ENCODE results near the gene JARID2. TPM values are rescaled to one million over a fixed set of nuclear protein-coding genes. Genes with fewer than 3 reads are reported as not detected.

Gene JARID2
- total RNA-seq, 1 experiment from 2014 or later = 23.6 TPM

- Histone ChIP-seq H3K36me3 (ENCODE audit: control insufficient read depth in 1 of 2, insufficient read depth in 2 of 2, low read length in 2 of 2) (no peaks in the 10 kb centered on the region), H3K4me3 (replicated peaks in 1 of 2; ENCODE audit: low read depth in 1 of 2, low read length in 2 of 2) (no peak overlapping the region), H3K27ac (ENCODE audit: low read depth, low read length) (no peak overlapping the region), H3K27me3 (ENCODE audit: insufficient read depth, low read length) (no peaks in the 10 kb centered on the region), H4K20me1 (ENCODE audit: insufficient read depth) (no peaks in the 10 kb centered on the region), H3K4me1 (ENCODE audit: control insufficient read depth in 1 of 2, insufficient read depth in 2 of 2, low read length in 2 of 2) (peaks cover 0 to 3% of the 10 kb centered on the region in 2 experiments; a peak in 1 of 4 replicates), H3K9me3 (ENCODE audit: control insufficient read depth in 1 of 2, insufficient read depth in 1 of 2, low read depth in 1 of 2, low read length in 2 of 2) (no peaks in the 10 kb centered on the region), H3K9me2 (ENCODE audit: insufficient read depth) (no peaks in the 10 kb centered on the region), H3K79me2 (ENCODE audit: insufficient read depth, low read length) (peaks cover 89% of the 10 kb centered on the region), H3K4me2 (ENCODE audit: low read length) (no peak overlapping the region), H2AFZ (ENCODE audit: low read depth, low read length, poor library complexity, severe bottlenecking) (no peak overlapping the region), H3K9ac (ENCODE audit: low read length) (no peak overlapping the region)
- ChIA-PET RAD21 (ENCODE audit: low non-redundant PET in 1 of 2, low total read pairs in 2 of 2, uncharacterized antibody in 2 of 2, unreplicated experiment in 2 of 2) (no interaction called here), POLR2A (no interaction called here), CTCF (no interaction called here)
- no peak for TF ChIP-seq JUND (IDR thresholded peaks at IDR 0.05)
- TF ChIP-seq, protein P1, sequence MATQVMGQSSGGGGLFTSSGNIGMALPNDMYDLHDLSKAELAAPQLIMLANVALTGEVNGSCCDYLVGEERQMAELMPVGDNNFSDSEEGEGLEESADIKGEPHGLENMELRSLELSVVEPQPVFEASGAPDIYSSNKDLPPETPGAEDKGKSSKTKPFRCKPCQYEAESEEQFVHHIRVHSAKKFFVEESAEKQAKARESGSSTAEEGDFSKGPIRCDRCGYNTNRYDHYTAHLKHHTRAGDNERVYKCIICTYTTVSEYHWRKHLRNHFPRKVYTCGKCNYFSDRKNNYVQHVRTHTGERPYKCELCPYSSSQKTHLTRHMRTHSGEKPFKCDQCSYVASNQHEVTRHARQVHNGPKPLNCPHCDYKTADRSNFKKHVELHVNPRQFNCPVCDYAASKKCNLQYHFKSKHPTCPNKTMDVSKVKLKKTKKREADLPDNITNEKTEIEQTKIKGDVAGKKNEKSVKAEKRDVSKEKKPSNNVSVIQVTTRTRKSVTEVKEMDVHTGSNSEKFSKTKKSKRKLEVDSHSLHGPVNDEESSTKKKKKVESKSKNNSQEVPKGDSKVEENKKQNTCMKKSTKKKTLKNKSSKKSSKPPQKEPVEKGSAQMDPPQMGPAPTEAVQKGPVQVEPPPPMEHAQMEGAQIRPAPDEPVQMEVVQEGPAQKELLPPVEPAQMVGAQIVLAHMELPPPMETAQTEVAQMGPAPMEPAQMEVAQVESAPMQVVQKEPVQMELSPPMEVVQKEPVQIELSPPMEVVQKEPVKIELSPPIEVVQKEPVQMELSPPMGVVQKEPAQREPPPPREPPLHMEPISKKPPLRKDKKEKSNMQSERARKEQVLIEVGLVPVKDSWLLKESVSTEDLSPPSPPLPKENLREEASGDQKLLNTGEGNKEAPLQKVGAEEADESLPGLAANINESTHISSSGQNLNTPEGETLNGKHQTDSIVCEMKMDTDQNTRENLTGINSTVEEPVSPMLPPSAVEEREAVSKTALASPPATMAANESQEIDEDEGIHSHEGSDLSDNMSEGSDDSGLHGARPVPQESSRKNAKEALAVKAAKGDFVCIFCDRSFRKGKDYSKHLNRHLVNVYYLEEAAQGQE (IDR thresholded peaks at IDR 0.05; ENCODE audit: low read depth) = no peak
- TF ChIP-seq, protein P2, sequence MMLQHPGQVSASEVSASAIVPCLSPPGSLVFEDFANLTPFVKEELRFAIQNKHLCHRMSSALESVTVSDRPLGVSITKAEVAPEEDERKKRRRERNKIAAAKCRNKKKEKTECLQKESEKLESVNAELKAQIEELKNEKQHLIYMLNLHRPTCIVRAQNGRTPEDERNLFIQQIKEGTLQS (IDR thresholded peaks at IDR 0.05) = no peak
- no peak for TF ChIP-seq ELF1 (IDR thresholded peaks at IDR 0.05; ENCODE audit: borderline replicate concordance, low read depth)
- TF ChIP-seq CBX3 (IDR thresholded peaks at IDR 0.05; ENCODE audit: low read depth) = no peak
- TF ChIP-seq ZBTB33 (IDR thresholded peaks at IDR 0.05; ENCODE audit: extremely low read depth, insufficient replicate concordance, low read length) = no peak
- TF ChIP-seq EZH2phosphoT487 (IDR thresholded peaks at IDR 0.05; ENCODE audit: borderline replicate concordance) = no peak
- no peak for TF ChIP-seq SP1 (IDR thresholded peaks at IDR 0.05; ENCODE audit: low read depth)
- no peak for TF ChIP-seq CEBPB (IDR thresholded peaks at IDR 0.05; ENCODE audit: low read depth)
- TF ChIP-seq EGR1 (IDR thresholded peaks at IDR 0.05; ENCODE audit: low read depth) = no peak
- TF ChIP-seq ZNF274 (IDR thresholded peaks at IDR 0.05; ENCODE audit: low read depth, low read length) = no peak
- TF ChIP-seq, protein P3, sequence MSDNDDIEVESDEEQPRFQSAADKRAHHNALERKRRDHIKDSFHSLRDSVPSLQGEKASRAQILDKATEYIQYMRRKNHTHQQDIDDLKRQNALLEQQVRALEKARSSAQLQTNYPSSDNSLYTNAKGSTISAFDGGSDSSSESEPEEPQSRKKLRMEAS (IDR thresholded peaks at IDR 0.05) = no peak
- TF ChIP-seq EZH2 (IDR thresholded peaks at IDR 0.05) = no peak
- no peak for TF ChIP-seq YY1 (IDR thresholded peaks at IDR 0.05; ENCODE audit: extremely low read depth, insufficient replicate concordance, low read depth, low read length)
- TF ChIP-seq FOSL1 (IDR thresholded peaks at IDR 0.05; ENCODE audit: low read depth) = no peak
- no peak for TF ChIP-seq ZFX (IDR thresholded peaks at IDR 0.05)
- no peak for TF ChIP-seq RAD21 (IDR thresholded peaks at IDR 0.05; ENCODE audit: low read depth)
- TF ChIP-seq SRF (IDR thresholded peaks at IDR 0.05; ENCODE audit: low read depth) = no peak
- TF ChIP-seq SIN3A (IDR thresholded peaks at IDR 0.05; ENCODE audit: low read depth) = no peak
- no peak for TF ChIP-seq POLR2A (IDR thresholded peaks at IDR 0.05; ENCODE audit: borderline replicate concordance, extremely low read depth, insufficient read depth, insufficient read length)
- DNase-seq (ENCODE audit: low read depth, low spot score) (no peak), ATAC-seq (no peak)
- no TSS peak for BruUV-seq (replicated peaks)
- intact Hi-C loops (cut with micrococcal nuclease) = no loop called here
Observed at GRCh38 chr6:15317251-15317650, 71.4 kb downstream of the JARID2 start.
